HEK293 (cell line): Measurements from ENCODE around the gene ODAD3.
A peak's percentile ranks its signal among the peaks of the same experiment; 100 is the strongest.

Experiments
- FEZF1 ChIP-seq: fragments of 450-650 bp; formaldehyde crosslinking; IDR thresholded peaks from 2 replicates; pipeline ENCODE4 v1.5.1; 2016; ENCODE audit warnings: missing biosample characterization, missing genetic modification characterization
- KLF10 ChIP-seq: fragments of 450-650 bp; IDR thresholded peaks from 2 replicates; pipeline ENCODE4 v1.5.1; 2018; ENCODE audit warnings: missing biosample characterization, mild to moderate bottlenecking, missing genetic modification characterization
- KLF7 ChIP-seq: fragments of 450-650 bp; formaldehyde crosslinking; IDR thresholded peaks from 2 replicates; pipeline ENCODE4 v1.5.1; 2016; ENCODE audit warnings: missing biosample characterization, missing genetic modification characterization, borderline replicate concordance
- OSR2 ChIP-seq: fragments of 450-650 bp; formaldehyde crosslinking; IDR thresholded peaks from 2 replicates; pipeline ENCODE4 v1.5.1; 2016; ENCODE audit warnings: missing biosample characterization, missing genetic modification characterization
- OVOL3 ChIP-seq: fragments of 450-650 bp; formaldehyde crosslinking; IDR thresholded peaks from 2 replicates; pipeline ENCODE4 v1.5.1; 2016; ENCODE audit warnings: missing biosample characterization, missing genetic modification characterization
- SP2 ChIP-seq: fragments of 450-650 bp; formaldehyde crosslinking; IDR thresholded peaks from 2 replicates; pipeline ENCODE4 v1.5.1; 2016; ENCODE audit warnings: missing biosample characterization, missing genetic modification characterization
- WT1 ChIP-seq: fragments of 450-650 bp; formaldehyde crosslinking; IDR thresholded peaks from 2 replicates; pipeline ENCODE4 v1.5.1; 2016; ENCODE audit warnings: missing biosample characterization, missing genetic modification characterization
- ZIC2 ChIP-seq: fragments of 450-650 bp; formaldehyde crosslinking; IDR thresholded peaks from 2 replicates; pipeline ENCODE4 v1.5.1; 2016; ENCODE audit warnings: missing biosample characterization, missing genetic modification characterization
- ZNF112 ChIP-seq: fragments of 450-650 bp; formaldehyde crosslinking; IDR thresholded peaks from 2 replicates; pipeline ENCODE4 v1.5.0; 2017; ENCODE audit warnings: missing biosample characterization, missing genetic modification characterization
- ZNF132 ChIP-seq: fragments of 450-650 bp; formaldehyde crosslinking; IDR thresholded peaks from 2 replicates; pipeline ENCODE4 v1.5.1; 2017; ENCODE audit warnings: missing biosample characterization, missing genetic modification characterization, borderline replicate concordance
- ZNF155 ChIP-seq: fragments of 450-650 bp; formaldehyde crosslinking; IDR thresholded peaks from 2 replicates; pipeline ENCODE4 v1.5.1; 2016; ENCODE audit warnings: missing biosample characterization, missing genetic modification characterization
- ZNF214 ChIP-seq: fragments of 450-650 bp; formaldehyde crosslinking; IDR thresholded peaks from 2 replicates; pipeline ENCODE4 v1.5.1; 2017; ENCODE audit warnings: missing biosample characterization, mild to moderate bottlenecking, missing genetic modification characterization, borderline replicate concordance
- ZNF266 ChIP-seq: fragments of 450-650 bp; formaldehyde crosslinking; IDR thresholded peaks from 2 replicates; pipeline ENCODE4 v1.5.1; 2016; ENCODE audit warnings: missing biosample characterization, missing genetic modification characterization, low read depth
- ZNF335 ChIP-seq: fragments of 450-650 bp; formaldehyde crosslinking; conservative IDR thresholded peaks from 2 replicates; pipeline ENCODE4 v1.5.1; 2016; ENCODE audit warnings: missing biosample characterization, missing genetic modification characterization
- ZNF394 ChIP-seq: fragments of 450-650 bp; formaldehyde crosslinking; IDR thresholded peaks from 2 replicates; pipeline ENCODE4 v1.5.1; 2016; ENCODE audit warnings: missing biosample characterization, missing genetic modification characterization, mild to moderate bottlenecking, moderate library complexity, borderline replicate concordance
- ZNF473 ChIP-seq: fragments of 450-650 bp; formaldehyde crosslinking; IDR thresholded peaks from 2 replicates; pipeline ENCODE4 v1.5.1; 2017; ENCODE audit warnings: missing biosample characterization, missing genetic modification characterization
- ZNF48 ChIP-seq: fragments of 450-650 bp; formaldehyde crosslinking; IDR thresholded peaks from 2 replicates; pipeline ENCODE4 v1.5.1; 2016; ENCODE audit warnings: missing biosample characterization, missing genetic modification characterization
- ZNF610 ChIP-seq: fragments of 450-650 bp; formaldehyde crosslinking; IDR thresholded peaks from 2 replicates; pipeline ENCODE4 v1.5.1; 2016; ENCODE audit warnings: missing biosample characterization, missing genetic modification characterization, borderline replicate concordance
- ZNF621 ChIP-seq: fragments of 450-650 bp; formaldehyde crosslinking; IDR thresholded peaks from 2 replicates; pipeline ENCODE4 v1.5.1; 2017; ENCODE audit warnings: missing biosample characterization, missing genetic modification characterization
- ZNF660 ChIP-seq: fragments of 450-650 bp; IDR thresholded peaks from 2 replicates; pipeline ENCODE4 v1.5.1; 2018; ENCODE audit warnings: missing biosample characterization, mild to moderate bottlenecking, missing genetic modification characterization
- ZNF670 ChIP-seq: fragments of 450-650 bp; formaldehyde crosslinking; IDR thresholded peaks from 2 replicates; pipeline ENCODE4 v1.5.1; 2016; ENCODE audit warnings: missing biosample characterization, missing genetic modification characterization, low read depth
- ZNF677 ChIP-seq: fragments of 450-650 bp; IDR thresholded peaks from 2 replicates; pipeline ENCODE4 v1.5.0; 2018; ENCODE audit warnings: missing biosample characterization, mild to moderate bottlenecking, missing genetic modification characterization, moderate library complexity
- ZNF707 ChIP-seq: fragments of 450-650 bp; formaldehyde crosslinking; IDR thresholded peaks from 2 replicates; pipeline ENCODE4 v1.5.1; 2016; ENCODE audit warnings: missing biosample characterization, missing genetic modification characterization
- ZNF747 ChIP-seq: fragments of 450-650 bp; formaldehyde crosslinking; IDR thresholded peaks from 2 replicates; pipeline ENCODE4 v1.5.1; 2016; ENCODE audit warnings: missing biosample characterization, missing genetic modification characterization
- ZNF830 ChIP-seq: fragments of 450-650 bp; IDR thresholded peaks from 2 replicates; pipeline ENCODE4 v1.5.0; 2018; ENCODE audit warnings: missing biosample characterization, missing genetic modification characterization, low read depth, mild to moderate bottlenecking, moderate library complexity
- TF ChIP-seq, protein P1 (sequence below): fragments of 450-650 bp; formaldehyde crosslinking; IDR thresholded peaks from 2 replicates; pipeline ENCODE4 v1.5.1; 2016; ENCODE audit warnings: missing biosample characterization, missing genetic modification characterization
- TF ChIP-seq, protein P2 (sequence below): fragments of 450-650 bp; formaldehyde crosslinking; conservative IDR thresholded peaks from 2 replicates; pipeline ENCODE4 v1.5.1; 2016; ENCODE audit warnings: low read depth, missing biosample characterization, missing genetic modification characterization
- TF ChIP-seq, protein P3 (sequence below): fragments of 450-650 bp; formaldehyde crosslinking; IDR thresholded peaks from 2 replicates; pipeline ENCODE4 v1.5.1; 2017; ENCODE audit warnings: missing biosample characterization, missing genetic modification characterization
- TF ChIP-seq, protein P4 (sequence below): fragments of 450-650 bp; formaldehyde crosslinking; IDR thresholded peaks from 2 replicates; pipeline ENCODE4 v1.5.1; 2017; ENCODE audit warnings: missing biosample characterization, mild to moderate bottlenecking, missing genetic modification characterization, moderate library complexity
- TF ChIP-seq, protein P5 (sequence below): fragments of 450-650 bp; formaldehyde crosslinking; IDR thresholded peaks from 2 replicates; pipeline ENCODE4 v1.5.1; 2016; ENCODE audit warnings: missing biosample characterization, missing genetic modification characterization

Gene ODAD3

DNA sequence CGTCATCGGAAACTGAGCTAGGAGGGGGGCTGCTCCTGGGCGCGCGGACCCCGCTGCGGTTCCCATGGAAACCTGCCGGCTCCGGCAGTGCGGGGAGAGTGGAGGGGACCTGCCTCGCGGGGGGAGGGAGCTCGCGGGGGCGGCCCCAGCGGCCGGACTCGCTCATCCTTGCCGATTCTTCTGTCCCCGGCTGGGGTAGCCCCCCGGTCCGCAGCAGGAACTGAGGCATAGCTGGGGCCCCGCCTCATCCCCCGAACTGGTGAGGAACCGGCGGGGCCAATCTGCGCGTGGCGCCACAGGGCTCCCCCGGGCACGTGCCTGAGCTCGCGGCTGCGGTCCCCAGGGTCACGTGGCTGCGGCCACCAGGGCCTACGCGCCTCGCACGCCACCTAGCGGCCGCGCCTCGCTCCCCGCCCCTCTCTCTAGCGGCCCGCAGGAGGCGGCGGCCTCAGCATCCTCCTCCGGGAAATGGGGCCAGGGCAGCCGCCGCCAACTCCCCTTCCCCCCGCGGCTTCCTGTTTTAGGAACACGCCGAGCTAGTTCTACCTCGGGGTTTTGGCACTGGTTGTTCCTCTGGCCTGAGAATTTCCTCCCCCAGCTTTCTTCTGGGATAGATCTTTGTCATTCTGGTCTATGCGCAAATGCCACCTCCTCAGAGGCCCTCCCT lies 47.6 kb upstream of the ODAD3 start (continued):
- TF ChIP-seq ZNF747 (no peak), ZNF155 (no peak), ZNF707 (no peak; the same call in 1 of the 2 replicates), ZNF677 (tag by site-specific recombination) (peak; percentile 71), KLF7 (peak; percentile 68), OVOL3 (tag by site-specific recombination) (0 out of 2 replicates have a peak, but pooled peaks have one; percentile 21), ZNF830 (tag by site-specific recombination) (no peak), SP2 (tag by site-specific recombination) (peak; percentile 81), ZNF660 (tag by site-specific recombination) (peak; percentile 85), ZNF670 (no peak), OSR2 (peak; percentile 57; the same call in 1 of the 2 replicates), ZNF214 (tag by site-specific recombination) (no peak), ZNF266 (tag by site-specific recombination) (0 out of 2 replicates have a peak, but pooled peaks have one; percentile 11), ZNF48 (tag by site-specific recombination) (no peak), ZNF112 (tag by site-specific recombination) (no peak), ZNF473 (tag by site-specific recombination) (no peak), ZNF335 (tag by site-specific recombination) (peak; percentile 98), FEZF1 (0 out of 2 replicates have a peak, but pooled peaks have one; percentile 9), ZNF610 (tag by site-specific recombination) (peak; percentile 69), WT1 (peak; percentile 50; the same call in 1 of the 2 replicates), ZNF132 (tag by site-specific recombination) (no peak), ZNF394 (peak; percentile 64; the same call in 1 of the 2 replicates), KLF10 (tag by site-specific recombination) (peak; percentile 81), ZIC2 (tag by site-specific recombination) (peak; percentile 92), ZNF621 (no peak)
- TF ChIP-seq, protein P1, sequence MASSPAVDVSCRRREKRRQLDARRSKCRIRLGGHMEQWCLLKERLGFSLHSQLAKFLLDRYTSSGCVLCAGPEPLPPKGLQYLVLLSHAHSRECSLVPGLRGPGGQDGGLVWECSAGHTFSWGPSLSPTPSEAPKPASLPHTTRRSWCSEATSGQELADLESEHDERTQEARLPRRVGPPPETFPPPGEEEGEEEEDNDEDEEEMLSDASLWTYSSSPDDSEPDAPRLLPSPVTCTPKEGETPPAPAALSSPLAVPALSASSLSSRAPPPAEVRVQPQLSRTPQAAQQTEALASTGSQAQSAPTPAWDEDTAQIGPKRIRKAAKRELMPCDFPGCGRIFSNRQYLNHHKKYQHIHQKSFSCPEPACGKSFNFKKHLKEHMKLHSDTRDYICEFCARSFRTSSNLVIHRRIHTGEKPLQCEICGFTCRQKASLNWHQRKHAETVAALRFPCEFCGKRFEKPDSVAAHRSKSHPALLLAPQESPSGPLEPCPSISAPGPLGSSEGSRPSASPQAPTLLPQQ (tag by site-specific recombination) = peak; percentile 97
- TF ChIP-seq, protein P2, sequence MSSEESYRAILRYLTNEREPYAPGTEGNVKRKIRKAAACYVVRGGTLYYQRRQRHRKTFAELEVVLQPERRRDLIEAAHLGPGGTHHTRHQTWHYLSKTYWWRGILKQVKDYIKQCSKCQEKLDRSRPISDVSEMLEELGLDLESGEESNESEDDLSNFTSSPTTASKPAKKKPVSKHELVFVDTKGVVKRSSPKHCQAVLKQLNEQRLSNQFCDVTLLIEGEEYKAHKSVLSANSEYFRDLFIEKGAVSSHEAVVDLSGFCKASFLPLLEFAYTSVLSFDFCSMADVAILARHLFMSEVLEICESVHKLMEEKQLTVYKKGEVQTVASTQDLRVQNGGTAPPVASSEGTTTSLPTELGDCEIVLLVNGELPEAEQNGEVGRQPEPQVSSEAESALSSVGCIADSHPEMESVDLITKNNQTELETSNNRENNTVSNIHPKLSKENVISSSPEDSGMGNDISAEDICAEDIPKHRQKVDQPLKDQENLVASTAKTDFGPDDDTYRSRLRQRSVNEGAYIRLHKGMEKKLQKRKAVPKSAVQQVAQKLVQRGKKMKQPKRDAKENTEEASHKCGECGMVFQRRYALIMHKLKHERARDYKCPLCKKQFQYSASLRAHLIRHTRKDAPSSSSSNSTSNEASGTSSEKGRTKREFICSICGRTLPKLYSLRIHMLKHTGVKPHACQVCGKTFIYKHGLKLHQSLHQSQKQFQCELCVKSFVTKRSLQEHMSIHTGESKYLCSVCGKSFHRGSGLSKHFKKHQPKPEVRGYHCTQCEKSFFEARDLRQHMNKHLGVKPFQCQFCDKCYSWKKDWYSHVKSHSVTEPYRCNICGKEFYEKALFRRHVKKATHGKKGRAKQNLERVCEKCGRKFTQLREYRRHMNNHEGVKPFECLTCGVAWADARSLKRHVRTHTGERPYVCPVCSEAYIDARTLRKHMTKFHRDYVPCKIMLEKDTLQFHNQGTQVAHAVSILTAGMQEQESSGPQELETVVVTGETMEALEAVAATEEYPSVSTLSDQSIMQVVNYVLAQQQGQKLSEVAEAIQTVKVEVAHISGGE (tag by site-specific recombination) = peak; percentile 48; the same call in 1 of the 2 replicates
- TF ChIP-seq, protein P3, sequence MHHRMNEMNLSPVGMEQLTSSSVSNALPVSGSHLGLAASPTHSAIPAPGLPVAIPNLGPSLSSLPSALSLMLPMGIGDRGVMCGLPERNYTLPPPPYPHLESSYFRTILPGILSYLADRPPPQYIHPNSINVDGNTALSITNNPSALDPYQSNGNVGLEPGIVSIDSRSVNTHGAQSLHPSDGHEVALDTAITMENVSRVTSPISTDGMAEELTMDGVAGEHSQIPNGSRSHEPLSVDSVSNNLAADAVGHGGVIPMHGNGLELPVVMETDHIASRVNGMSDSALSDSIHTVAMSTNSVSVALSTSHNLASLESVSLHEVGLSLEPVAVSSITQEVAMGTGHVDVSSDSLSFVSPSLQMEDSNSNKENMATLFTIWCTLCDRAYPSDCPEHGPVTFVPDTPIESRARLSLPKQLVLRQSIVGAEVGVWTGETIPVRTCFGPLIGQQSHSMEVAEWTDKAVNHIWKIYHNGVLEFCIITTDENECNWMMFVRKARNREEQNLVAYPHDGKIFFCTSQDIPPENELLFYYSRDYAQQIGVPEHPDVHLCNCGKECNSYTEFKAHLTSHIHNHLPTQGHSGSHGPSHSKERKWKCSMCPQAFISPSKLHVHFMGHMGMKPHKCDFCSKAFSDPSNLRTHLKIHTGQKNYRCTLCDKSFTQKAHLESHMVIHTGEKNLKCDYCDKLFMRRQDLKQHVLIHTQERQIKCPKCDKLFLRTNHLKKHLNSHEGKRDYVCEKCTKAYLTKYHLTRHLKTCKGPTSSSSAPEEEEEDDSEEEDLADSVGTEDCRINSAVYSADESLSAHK (tag by site-specific recombination) = peak; percentile 74
- TF ChIP-seq, protein P4, sequence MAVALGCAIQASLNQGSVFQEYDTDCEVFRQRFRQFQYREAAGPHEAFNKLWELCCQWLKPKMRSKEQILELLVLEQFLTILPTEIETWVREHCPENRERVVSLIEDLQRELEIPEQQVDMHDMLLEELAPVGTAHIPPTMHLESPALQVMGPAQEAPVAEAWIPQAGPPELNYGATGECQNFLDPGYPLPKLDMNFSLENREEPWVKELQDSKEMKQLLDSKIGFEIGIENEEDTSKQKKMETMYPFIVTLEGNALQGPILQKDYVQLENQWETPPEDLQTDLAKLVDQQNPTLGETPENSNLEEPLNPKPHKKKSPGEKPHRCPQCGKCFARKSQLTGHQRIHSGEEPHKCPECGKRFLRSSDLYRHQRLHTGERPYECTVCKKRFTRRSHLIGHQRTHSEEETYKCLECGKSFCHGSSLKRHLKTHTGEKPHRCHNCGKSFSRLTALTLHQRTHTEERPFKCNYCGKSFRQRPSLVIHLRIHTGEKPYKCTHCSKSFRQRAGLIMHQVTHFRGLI (tag by site-specific recombination) = peak; percentile 47; the same call in 1 of the 2 replicates
- TF ChIP-seq, protein P5, sequence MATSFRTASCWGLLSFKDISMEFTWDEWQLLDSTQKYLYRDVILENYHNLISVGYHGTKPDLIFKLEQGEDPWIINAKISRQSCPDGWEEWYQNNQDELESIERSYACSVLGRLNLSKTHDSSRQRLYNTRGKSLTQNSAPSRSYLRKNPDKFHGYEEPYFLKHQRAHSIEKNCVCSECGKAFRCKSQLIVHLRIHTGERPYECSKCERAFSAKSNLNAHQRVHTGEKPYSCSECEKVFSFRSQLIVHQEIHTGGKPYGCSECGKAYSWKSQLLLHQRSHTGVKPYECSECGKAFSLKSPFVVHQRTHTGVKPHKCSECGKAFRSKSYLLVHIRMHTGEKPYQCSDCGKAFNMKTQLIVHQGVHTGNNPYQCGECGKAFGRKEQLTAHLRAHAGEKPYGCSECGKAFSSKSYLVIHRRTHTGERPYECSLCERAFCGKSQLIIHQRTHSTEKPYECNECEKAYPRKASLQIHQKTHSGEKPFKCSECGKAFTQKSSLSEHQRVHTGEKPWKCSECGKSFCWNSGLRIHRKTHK (tag by site-specific recombination) = no peak
